DMS114 treated with DMSO at 0.1 percent for 48 hours (cell line): Measurements from ENCODE around the gene EDN1.
"Not testable (repeated sequence)": the region's sequence is repeated elsewhere in the genome, so short reads cannot be mapped to it uniquely, and the experiment has no call there.

Source experiments
- DNase-seq: peaks from one replicate; lab custom pipeline; 2025; ENCODE audit not compliant: unreplicated experiment; lab: John Stamatoyannopoulos, UW

Gene EDN1

GRCh38 chr6:12293931-12294807, 4.0 kb downstream of the EDN1 start:
- no peak for DNase-seq

GRCh38 chr6:12294851-12295536, 4.8 kb downstream of the EDN1 start:
- DNase-seq, result no peak

- no peak for DNase-seq
Measured at GRCh38 chr6:12295558-12296254, 5.5 kb downstream of the EDN1 start.

GRCh38 chr6:12296255-12296573, 6.1 kb downstream of the EDN1 start:
- no peak for DNase-seq

- DNase-seq, result no peak
Measured at GRCh38 chr6:12296604-12297003, 6.4 kb downstream of the EDN1 start.

- no peak for DNase-seq
Measured at GRCh38 chr6:12297363-12298016, 7.3 kb downstream of the EDN1 start.

GRCh38 chr6:12298017-12298978, 8.1 kb downstream of the EDN1 start:
- no peak for DNase-seq

GRCh38 chr6:12298995-12299394, 8.8 kb downstream of the EDN1 start:
- no peak for DNase-seq

- DNase-seq, result no peak
Measured at GRCh38 chr6:12301018-12301417, 10.9 kb downstream of the EDN1 start.

- DNase-seq, result no peak
Measured at GRCh38 chr6:12304487-12304886, 14.3 kb downstream of the EDN1 start.

GRCh38 chr6:12309070-12309469, 18.9 kb downstream of the EDN1 start:
- no peak for DNase-seq

GRCh38 chr6:12311106-12311505, 20.9 kb downstream of the EDN1 start:
- no peak for DNase-seq

- no peak for DNase-seq
Measured at GRCh38 chr6:12312736-12313135, 22.6 kb downstream of the EDN1 start.

GRCh38 chr6:12313306-12313991, 23.3 kb downstream of the EDN1 start:
- DNase-seq, result no peak

GRCh38 chr6:12313992-12314589, 23.9 kb downstream of the EDN1 start:
- DNase-seq, result no peak

GRCh38 chr6:12314751-12315150, 24.6 kb downstream of the EDN1 start:
- DNase-seq, result no peak

- no peak for DNase-seq
Measured at GRCh38 chr6:12315292-12316081, 25.3 kb downstream of the EDN1 start.

GRCh38 chr6:12318749-12319148, 28.6 kb downstream of the EDN1 start:
- DNase-seq, result no peak

- not testable (repeated sequence) for DNase-seq
Measured at GRCh38 chr6:12320074-12320473, 29.9 kb downstream of the EDN1 start.
